SK-N-SH (cell line): Measurements from ENCODE around the gene ARID4B. TPM values are rescaled to one million over a fixed set of nuclear protein-coding genes. Genes with fewer than 3 reads are reported as not detected.
A peak's percentile ranks its signal among the peaks of the same experiment; 100 is the strongest.

Experiments used
- CTCF ChIA-PET: fragments of 300-600, 350-600 bp; formaldehyde crosslinking; extraction: SDS; loops from one replicate; lab custom pipeline; 2021; lab: Yijun Ruan, JAX
- POLR2A ChIA-PET: fragments of 350-600 bp; sonication (Branson Sonifier 250); formaldehyde crosslinking; extraction: SDS; loops from one replicate; lab custom pipeline; 2020; ENCODE audit warnings: antibody characterized with exemption, inconsistent platforms; lab: Yijun Ruan, JAX
- DNase-seq: peaks from one replicate; pipeline ENCODE4 v3.0.0; 2012
- H2AFZ ChIP-seq: fragments of 200-600 bp; sonication (generic); 2 replicates; pipeline ENCODE4 v1.8.1; 2016; ENCODE audit warnings: antibody characterized with exemption, mild to moderate bottlenecking, low read depth
- H3F3A ChIP-seq: fragments of 200-600 bp; sonication (generic); replicated peaks from 2 replicates; pipeline ENCODE3; 2016; ENCODE audit warnings: antibody characterized with exemption, mild to moderate bottlenecking; ENCODE audit not compliant: insufficient read depth
- H3K27ac ChIP-seq, 2 experiments: fragments of 200-500 bp in 1 of 2; fragments of 200-600 bp in 1 of 2; sonication (Bioruptor generic) in 1 of 2; sonication (generic), shearing (Covaris generic) in 1 of 2; 2 replicates each; pipeline versions ENCODE4 v1.5.1 to v1.6.1; 2014 to 2016; ENCODE audit warnings: low read depth in 2 of 2, inconsistent platforms in 1 of 2, low read length in 1 of 2, mild to moderate bottlenecking in 1 of 2, mixed read lengths in 1 of 2
- H3K27me3 ChIP-seq: fragments of 200-600 bp; sonication (generic), shearing (Covaris generic); 2 replicates; pipeline ENCODE4 v1.6.1; 2016; ENCODE audit warnings: mixed run types; ENCODE audit not compliant: insufficient read depth
- H3K36me3 ChIP-seq, 2 experiments: fragments of 200-500 bp in 1 of 2; fragments of 200-600 bp in 1 of 2; sonication (Bioruptor generic) in 1 of 2; sonication (generic) in 1 of 2; replicated peaks in 1 of 2; 2 replicates each; pipeline versions ENCODE3 to v1.5.1; 2014 to 2016; ENCODE audit warnings: low read length in 1 of 2, mild to moderate bottlenecking in 1 of 2; ENCODE audit not compliant: insufficient read depth in 2 of 2, control insufficient read depth in 1 of 2
- H3K4me1 ChIP-seq, 2 experiments: fragments of 200-500 bp in 1 of 2; fragments of 200-600 bp in 1 of 2; sonication (Bioruptor generic) in 1 of 2; sonication (generic), shearing (Covaris generic) in 1 of 2; 2 replicates each; pipeline versions ENCODE4 v1.5.1 to v1.6.1; 2014 to 2016; ENCODE audit warnings: low read depth in 1 of 2, low read length in 1 of 2, mixed run types in 1 of 2; ENCODE audit not compliant: insufficient read depth in 2 of 2, control insufficient read depth in 1 of 2
- H3K4me2 ChIP-seq: fragments of 200-600 bp; sonication (generic), shearing (Covaris generic); 2 replicates; pipeline ENCODE4 v1.6.1; 2017; ENCODE audit warnings: mixed run types
- H3K4me3 ChIP-seq, 2 experiments: fragments of 200-500 bp in 1 of 2; fragments of 200-600 bp in 1 of 2; sonication (Bioruptor generic) in 1 of 2; sonication (generic), shearing (Covaris generic) in 1 of 2; 2 replicates each; pipeline versions ENCODE4 v1.5.1 to v1.8.1; 2014 to 2016; ENCODE audit warnings: low read depth in 2 of 2, inconsistent platforms in 1 of 2, low read length in 1 of 2, mild to moderate bottlenecking in 1 of 2, mixed read lengths in 1 of 2, moderate library complexity in 1 of 2
- H3K79me2 ChIP-seq: fragments of 200-600 bp; sonication (generic); 2 replicates; pipeline ENCODE4 v1.8.1; 2017; ENCODE audit warnings: mild to moderate bottlenecking; ENCODE audit not compliant: insufficient read depth
- H3K9ac ChIP-seq: fragments of 200-600 bp; sonication (generic); 2 replicates; pipeline ENCODE4 v1.6.1; 2017; ENCODE audit warnings: mixed run types
- H3K9me2 ChIP-seq: fragments of 200-600 bp; sonication (generic); 2 replicates; pipeline ENCODE4 v1.6.1; 2017; ENCODE audit warnings: mixed run types
- H3K9me3 ChIP-seq: fragments of 200-600 bp; sonication (generic); 2 replicates; pipeline ENCODE4 v1.6.1; 2017; ENCODE audit warnings: mixed run types, mild to moderate bottlenecking, moderate library complexity
- H4K20me1 ChIP-seq: fragments of 200-600 bp; sonication (generic); 2 replicates; pipeline ENCODE4 v1.6.1; 2017; ENCODE audit warnings: mild to moderate bottlenecking, mixed run types; ENCODE audit not compliant: insufficient read depth
- EP300 ChIP-seq, 2 experiments: IDR thresholded peaks; 2 replicates each; pipeline versions ENCODE4 v1.4.0 to v1.6.1; 2012; ENCODE audit warnings: borderline replicate concordance in 1 of 2, low read depth in 1 of 2, low read length in 1 of 2
- MXI1 ChIP-seq: IDR thresholded peaks from 2 replicates; pipeline ENCODE4 v1.6.1; 2012; ENCODE audit warnings: mild to moderate bottlenecking, low read depth, low read length, improper control_type of control experiment
- YY1 ChIP-seq: IDR thresholded peaks from 2 replicates; pipeline ENCODE4 v1.4.0; 2012; ENCODE audit warnings: low read depth, mild to moderate bottlenecking
- WGBS: methylation state at CpG from one replicate; pipeline ENCODE4 v1.1.6; 2017; ENCODE audit warnings: low lambda C conversion rate; 5-methylcytosine and 5-hydroxymethylcytosine counted together
- polyA plus RNA-seq, 3 experiments: library from polyadenylated mRNA; depleted of rRNA; stranded (reverse); fragments of >200 nt; gene quantifications; 2 replicates each; pipeline ENCODE4 v1.2.3, GENCODE V29; 2012
- small RNA-seq, 7 experiments: library from RNA; depleted of rRNA; stranded (forward); fragments of <200 nt; gene quantifications; one replicate each; pipeline ENCODE3, GENCODE V24; 2012

Gene ARID4B
- polyA plus RNA-seq, 1 of the 3 experiments (the other 2 are of a cell fraction): 4.4 TPM

- peaks cover 74% of the 10 kb centered on the region for H4K20me1 ChIP-seq
- POLR2A ChIA-PET: no interaction called here
- DNase-seq: no peak
Observed at GRCh38 chr1:235122348-235122747, 205.6 kb downstream of the ARID4B start.

More at GRCh38 chr1:235122348-235122747, 205.6 kb downstream of the ARID4B start:
- Histone ChIP-seq H3K79me2 (peaks cover 100% of the 10 kb centered on the region), H3K4me3 (no peak overlapping the region), H3K4me2 (no peak overlapping the region), H2AFZ (no peak overlapping the region), H3K36me3 (peaks cover 54 to 56% of the 10 kb centered on the region in 2 experiments), H3K27ac (peak overlapping the region in 1 of 2 experiments; percentile 26; a peak in 1 of 4 replicates), H3K27me3 (no peaks in the 10 kb centered on the region), H3K4me1 (peaks cover 9 to 10% of the 10 kb centered on the region in 2 experiments; a peak in 3 of 4 replicates), H3K9me3 (no peaks in the 10 kb centered on the region), H3F3A (peaks cover 9% of the 10 kb centered on the region), H3K9me2 (no peaks in the 10 kb centered on the region), H3K9ac (no peak overlapping the region)
- TF ChIP-seq YY1: no peak
- peak; percentile 68; the same call in 1 of the 2 replicates for TF ChIP-seq MXI1
- TF ChIP-seq EP300 (IDR thresholded peaks at IDR 0.05; ENCODE audit: borderline replicate concordance in 1 of 2, low read depth in 1 of 2, low read length in 1 of 2): 0 out of 4 replicates have a peak, but pooled peaks of 1 of the 2 experiments have one; percentile 10
- CTCF ChIA-PET: interaction anchor here (1.0 to 4.9 kb wide), 4 partner anchors 14 to 29 kb away, joined by 3 to 25 read pairs (median 4); no protein-coding TSS in a partner anchor
- 32% methylated on average over 1 of the region's 1 CpG for WGBS

Small RNA genes lying within 50 kb of the gene (small RNA-seq; reads per million reads assigned to genes)
- gene AL391994.1 (0 to 0.52 (median 0) reads per million in 7 experiments), gene MIR4753 (0 to 2.9 (median 0) reads per million in 7 experiments), gene SNORA14B (0.19 to 53.9 (median 3.9) reads per million in 7 experiments)

Other genes starting within 250 kb of the ARID4B start
- gene TOMM20, start 199.3 kb downstream of the ARID4B start, polyA plus RNA-seq (2012; rRNA removed): 71.3 and 86.2 TPM in 2 replicates
- 33.9 and 39.9 TPM in 2 replicates for gene RBM34, start 166.9 kb downstream of the ARID4B start, polyA plus RNA-seq (2012; rRNA removed)
- 15.7 and 18.5 TPM in 2 replicates for gene GGPS1, start 391 bp upstream of the ARID4B start, polyA plus RNA-seq (2012; rRNA removed)
- 18.3 and 26.2 TPM in 2 replicates for gene TBCE, start 39.2 kb upstream of the ARID4B start, polyA plus RNA-seq (2012; rRNA removed)
- gene B3GALNT2, start 176.3 kb upstream of the ARID4B start, polyA plus RNA-seq (2012; rRNA removed): 15.5 and 21.8 TPM in 2 replicates